Coronary artery (tissue), 2 donors: ENCODE results near the gene ATP6AP1.
A peak's percentile ranks its signal among the peaks of the same experiment; 100 is the strongest.

Experiments
- DNase-seq: peaks from one replicate; pipeline ENCODE4 v3.0.0-alpha.2; 2017; ENCODE audit warnings: low spot score
- H3K27ac ChIP-seq, 2 donors: fragments of 200-600 bp; sonication (generic); one replicate each; pipeline ENCODE4 v1.5.1; 2016 to 2019
- H3K4me3 ChIP-seq: fragments of 200-600 bp; sonication (generic); 2 replicates; pipeline ENCODE4 v1.5.1; 2016; ENCODE audit warnings: mild to moderate bottlenecking, moderate library complexity
- CTCF ChIP-seq: fragments of 200-600 bp; sonication (generic); IDR thresholded peaks from one replicate; pipeline ENCODE4 v1.5.1; 2019; ENCODE audit warnings: antibody characterized with exemption

Gene ATP6AP1

DNA sequence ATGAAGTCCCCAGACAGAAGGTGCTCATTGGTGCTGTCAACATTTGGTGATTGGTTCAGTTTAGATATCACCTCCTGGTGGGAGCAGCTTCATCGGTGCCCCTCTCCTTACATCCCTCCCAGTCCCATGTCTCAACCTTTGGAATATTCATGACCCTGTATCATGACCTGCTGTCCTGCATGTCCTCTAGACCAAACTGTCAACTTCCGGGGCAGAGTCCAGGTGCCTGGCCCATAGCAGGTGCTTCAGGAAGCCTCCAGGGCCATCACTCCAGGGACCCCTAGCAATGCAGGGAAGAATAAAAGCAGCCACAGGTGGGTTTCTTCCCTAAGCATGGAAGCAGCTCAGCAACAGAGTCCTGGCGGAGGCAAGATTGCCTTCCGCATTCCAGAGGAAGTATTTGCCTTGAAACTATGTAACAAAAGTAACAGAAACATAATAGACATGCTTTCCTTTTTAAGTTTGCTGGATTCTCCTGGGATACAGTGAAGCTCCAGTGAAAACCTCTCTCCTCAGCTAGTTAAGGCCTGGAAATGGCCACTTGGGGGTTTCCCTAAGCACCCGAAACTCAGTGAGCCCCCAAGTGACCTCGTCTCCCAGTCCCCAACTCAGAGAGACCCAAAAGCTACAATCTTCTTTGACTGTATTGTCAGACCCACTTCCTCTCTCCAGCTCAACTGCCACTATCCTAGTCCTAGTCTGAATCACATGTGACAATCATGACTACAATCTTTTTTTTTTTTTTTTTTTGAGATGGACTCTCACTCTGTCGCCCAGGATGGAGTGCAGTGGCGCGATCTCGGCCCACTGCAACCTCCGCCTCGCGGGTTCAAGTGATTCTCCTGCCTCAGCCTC lies 1.3 kb upstream of the ATP6AP1 start:
- DNase-seq: no peak
- Histone ChIP-seq H3K27ac (peak overlapping the region in 1 of 2 donors; percentile 15), H3K4me3 (no peak overlapping the region)
- TF ChIP-seq CTCF: no peak

DNA sequence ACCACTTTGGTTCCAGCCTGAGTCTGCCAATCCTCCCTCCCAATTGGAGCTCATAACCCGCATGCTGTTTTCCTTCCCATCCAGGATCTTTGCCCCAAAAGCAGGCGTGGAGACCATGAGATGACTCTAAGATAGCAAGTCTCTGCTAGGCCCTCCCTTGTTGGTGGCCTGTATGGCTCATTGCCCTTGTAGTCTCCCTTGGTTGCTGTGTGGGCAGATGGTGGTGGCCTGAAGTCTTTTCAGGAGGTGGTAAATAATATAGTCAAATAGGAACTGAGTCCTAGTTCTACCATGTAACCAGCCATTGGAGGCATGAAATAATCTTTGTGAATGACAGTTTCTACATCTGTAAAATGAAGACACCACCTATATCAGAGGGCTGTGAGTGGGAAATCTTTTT lies 1.2 kb downstream of the ATP6AP1 start:
- H3K27ac ChIP-seq: peak overlapping the region in 1 of 2 donors; percentile 94
- peak overlapping the region; percentile 91 for H3K4me3 ChIP-seq
- no peak for TF ChIP-seq CTCF
- no peak for DNase-seq

DNA sequence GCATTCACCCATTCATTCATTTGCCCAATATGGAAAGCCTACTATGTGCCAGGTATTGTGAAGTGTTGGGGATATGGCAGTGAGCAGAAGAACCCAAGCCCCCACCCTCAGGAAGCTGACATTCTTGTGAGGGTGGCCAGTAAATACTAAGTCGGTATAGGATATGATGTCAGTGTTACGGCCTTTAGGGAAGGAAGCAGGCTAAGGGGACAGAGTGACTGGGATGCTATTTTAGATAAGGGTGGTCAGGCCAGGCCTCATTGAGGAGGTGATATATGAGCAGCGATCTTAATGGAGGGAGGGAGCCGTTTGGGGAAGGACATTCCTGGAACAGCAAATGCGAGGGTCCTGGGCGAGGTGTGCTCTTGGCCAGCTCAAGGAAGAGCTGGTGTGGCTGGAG lies 2.0 kb downstream of the ATP6AP1 start:
- peak overlapping the region in 1 of 2 donors; percentile 60 for H3K27ac ChIP-seq
- TF ChIP-seq CTCF: no peak
- DNase-seq: no peak
- H3K4me3 ChIP-seq: no peak overlapping the region

- Histone ChIP-seq H3K27ac (peak overlapping the region in 1 of 2 donors; percentile 60), H3K4me3 (no peak overlapping the region)
- no peak for TF ChIP-seq CTCF
- no peak for DNase-seq
These were observed 2.4 kb downstream of the ATP6AP1 start for GRCh38 chrX:154430916-154431315.

DNA sequence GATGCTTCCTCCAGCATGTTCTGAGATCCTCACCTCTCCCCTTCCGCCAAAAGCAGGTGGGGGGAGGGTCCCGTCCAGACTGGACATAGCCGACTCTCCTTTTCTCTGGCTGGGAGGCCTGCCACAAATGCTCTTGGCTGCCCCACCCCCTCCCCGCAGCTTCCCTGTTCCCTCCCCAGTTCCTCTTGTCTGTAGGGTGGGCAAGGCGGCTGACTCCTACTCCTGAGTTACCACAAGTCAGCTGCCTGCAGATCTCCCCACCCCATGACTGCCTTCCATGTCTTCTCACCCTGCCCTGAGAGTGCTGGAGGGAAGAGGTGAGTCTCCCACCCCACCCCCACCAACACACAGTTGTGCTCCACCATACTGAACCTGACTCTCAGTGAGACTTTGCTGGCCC lies 2.9 kb downstream of the ATP6AP1 start:
- no peak for TF ChIP-seq CTCF
- peak overlapping the region in 1 of 2 donors; percentile 60 for H3K27ac ChIP-seq
- no peak for DNase-seq
- H3K4me3 ChIP-seq: no peak overlapping the region

DNA sequence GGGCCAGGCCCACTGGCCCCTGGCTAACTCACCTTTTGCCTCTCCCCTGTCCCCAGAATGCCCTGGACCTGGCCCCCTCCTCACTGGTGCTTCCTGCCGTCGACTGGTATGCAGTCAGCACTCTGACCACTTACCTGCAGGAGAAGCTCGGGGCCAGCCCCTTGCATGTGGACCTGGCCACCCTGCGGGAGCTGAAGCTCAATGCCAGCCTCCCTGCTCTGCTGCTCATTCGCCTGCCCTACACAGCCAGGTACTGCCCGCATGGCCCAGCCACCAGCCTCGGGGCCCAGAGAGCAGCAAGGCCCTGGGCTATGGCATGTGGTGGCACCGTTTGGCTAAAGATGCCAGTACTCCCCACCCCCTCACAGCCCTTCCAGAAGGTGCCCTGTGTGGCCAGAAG lies 3.7 kb downstream of the ATP6AP1 start:
- Histone ChIP-seq H3K4me3 (no peak overlapping the region), H3K27ac (no peak overlapping the region)
- TF ChIP-seq CTCF: no peak
- no peak for DNase-seq

- no peak for TF ChIP-seq CTCF
- DNase-seq: no peak
- no peak overlapping the region for H3K4me3 ChIP-seq
- H3K27ac ChIP-seq: no peak overlapping the region
These were observed 5.1 kb downstream of the ATP6AP1 start for GRCh38 chrX:154433605-154434004.
